K562 (cell line): ENCODE measurements around the gene ACTN3. TPM values are rescaled to one million over a fixed set of nuclear protein-coding genes. Genes with fewer than 3 reads are reported as not detected.

ENCODE experiments used
- BRCA1 ChIP-seq, 2 experiments: fragments of 450-650 bp in 1 of 2; sonication (generic) in 1 of 2; formaldehyde crosslinking in 1 of 2; IDR thresholded peaks; 2 replicates each; pipeline versions ENCODE4 v1.5.0 to v1.6.1; 2017 to 2020; ENCODE audit warnings: mild to moderate bottlenecking in 1 of 2, missing genetic modification reagents in 1 of 2
- HNRNPLL ChIP-seq: fragments of 200-400 bp; formaldehyde crosslinking; IDR thresholded peaks from 2 replicates; pipeline ENCODE4 v1.6.1; 2017; ENCODE audit warnings: low read length, low read depth, mild to moderate bottlenecking; ENCODE audit not compliant: poor library complexity, severe bottlenecking
- LARP7 ChIP-seq: fragments of 450-650 bp; IDR thresholded peaks from 2 replicates; pipeline ENCODE4 v1.6.1; 2016
- MAFK ChIP-seq: IDR thresholded peaks from 2 replicates; pipeline ENCODE4 v1.6.1; 2011; ENCODE audit warnings: low read length, improper control_type of control experiment
- PCBP1 ChIP-seq: fragments of 200-400 bp; formaldehyde crosslinking; IDR thresholded peaks from 2 replicates; pipeline ENCODE4 v1.6.1; 2018; ENCODE audit warnings: mild to moderate bottlenecking, low read depth, low read length; ENCODE audit not compliant: poor library complexity, severe bottlenecking
- POLR2B ChIP-seq: fragments of 450-650 bp; IDR thresholded peaks from 2 replicates; pipeline ENCODE4 v1.6.1; 2018; ENCODE audit warnings: low read depth; ENCODE audit not compliant: partially characterized antibody
- PRMT5 ChIP-seq: sonication (generic); formaldehyde crosslinking; IDR thresholded peaks from 2 replicates; pipeline ENCODE4 v1.5.0; 2020; ENCODE audit warnings: missing genetic modification reagents
- RBM15 ChIP-seq: fragments of 200-400 bp; formaldehyde crosslinking; IDR thresholded peaks from 2 replicates; pipeline ENCODE4 v1.6.1; 2018; ENCODE audit warnings: mild to moderate bottlenecking, low read length, moderate library complexity; ENCODE audit not compliant: insufficient read depth
- XRCC5 ChIP-seq: fragments of 200-400 bp; formaldehyde crosslinking; IDR thresholded peaks from 2 replicates; pipeline ENCODE4 v1.6.1; 2017; ENCODE audit warnings: low read depth, mild to moderate bottlenecking, low read length
- ZFX ChIP-seq: sonication (generic); formaldehyde crosslinking; IDR thresholded peaks from 2 replicates; pipeline ENCODE4 v1.8.0; 2022; ENCODE audit warnings: mild to moderate bottlenecking, missing genetic modification reagents, moderate library complexity
- polyA plus RNA-seq, 8 experiments: library from polyadenylated mRNA; depleted of rRNA in 4 of 8; stranded (reverse) in 5 of 8; unstranded in 3 of 8; fragments of >200 nt; fragmentation: Nextera tagmentation in 2 of 8; fragmentation: Illumina TruSeq in 1 of 8; extraction: Ambion mirVana in 2 of 8; extraction: Trizol in 1 of 8; gene quantifications; 2 replicates each; pipeline versions ENCODE4 v1.2.1 to v1.2.3, GENCODE V29; 2011 to 2014; ENCODE audit warnings: inconsistent platforms in 1 of 8, missing spikeins in 1 of 8
- total RNA-seq, 7 experiments: library from RNA; depleted of rRNA in 6 of 7; stranded (reverse); fragments of >200 nt in 6 of 7; fragmentation: Illumina TruSeq in 2 of 7; extraction: Trizol in 2 of 7; gene quantifications; 2 replicates each; pipeline versions ENCODE4 v1.2.1 to v1.2.3, GENCODE V29; 2011 to 2021; ENCODE audit warnings: low replicate concordance in 1 of 7
- TF ChIP-seq, protein P1 (sequence below): fragments of 450-650 bp; IDR thresholded peaks from 2 replicates; pipeline ENCODE4 v1.6.1; 2016; ENCODE audit warnings: low read depth
- TF ChIP-seq, protein P2 (sequence below): fragments of 150-350 bp; conservative IDR thresholded peaks from 2 replicates; pipeline ENCODE4 v1.6.1; 2014; ENCODE audit warnings: low read length
- TF ChIP-seq, protein P3 (sequence below): IDR thresholded peaks from 2 replicates; pipeline ENCODE4 v1.6.1; 2012; ENCODE audit warnings: low read depth, low read length, improper control_type of control experiment, borderline replicate concordance

The ACTN3 gene
- total and polyA plus RNA-seq, 9 of the 15 experiments (the other 6 are each of a cell fraction or from before 2014, with no cell fraction given): not detected

DNA sequence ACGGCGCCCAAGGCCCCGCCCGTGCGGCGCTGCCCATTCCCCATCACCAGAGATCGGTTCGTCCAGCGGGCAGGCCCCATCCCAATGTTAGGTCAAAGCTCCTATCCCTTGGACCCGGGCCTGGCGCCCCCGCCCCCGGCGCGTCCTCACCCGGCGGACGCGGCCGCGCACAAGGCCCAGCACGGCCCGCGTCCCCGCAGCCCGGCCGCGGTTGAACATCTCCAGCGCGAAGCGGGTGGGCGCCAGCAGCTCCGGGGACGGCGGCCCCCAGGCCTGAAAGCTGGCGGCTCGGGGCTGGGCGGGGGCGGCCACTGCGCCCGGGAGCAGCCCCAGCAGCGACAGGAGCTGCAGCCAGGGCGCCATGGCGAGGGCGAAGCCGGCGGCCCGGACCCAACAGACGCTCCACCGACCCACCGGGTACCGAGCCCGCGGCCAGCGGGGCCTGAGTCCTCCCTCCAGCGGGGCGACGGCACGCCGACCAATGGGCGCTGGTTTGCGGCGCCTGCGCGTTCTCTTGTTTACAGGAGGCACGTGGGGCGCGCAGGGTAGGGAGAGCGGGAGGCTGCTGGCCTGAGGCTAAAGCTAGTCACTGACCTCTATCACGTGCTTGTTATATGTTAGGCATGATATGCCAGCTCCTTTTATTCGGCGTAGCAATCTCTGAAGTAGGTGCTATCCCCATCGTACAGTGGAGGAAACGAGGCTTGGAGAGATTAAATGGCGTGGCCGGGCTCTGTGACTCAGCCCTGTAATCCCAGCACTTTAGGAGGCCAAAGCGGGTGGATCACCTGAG is 21.6 kb downstream of the ACTN3 start, which contains the start of gene CTSF (continued):
- TF ChIP-seq, protein P1, sequence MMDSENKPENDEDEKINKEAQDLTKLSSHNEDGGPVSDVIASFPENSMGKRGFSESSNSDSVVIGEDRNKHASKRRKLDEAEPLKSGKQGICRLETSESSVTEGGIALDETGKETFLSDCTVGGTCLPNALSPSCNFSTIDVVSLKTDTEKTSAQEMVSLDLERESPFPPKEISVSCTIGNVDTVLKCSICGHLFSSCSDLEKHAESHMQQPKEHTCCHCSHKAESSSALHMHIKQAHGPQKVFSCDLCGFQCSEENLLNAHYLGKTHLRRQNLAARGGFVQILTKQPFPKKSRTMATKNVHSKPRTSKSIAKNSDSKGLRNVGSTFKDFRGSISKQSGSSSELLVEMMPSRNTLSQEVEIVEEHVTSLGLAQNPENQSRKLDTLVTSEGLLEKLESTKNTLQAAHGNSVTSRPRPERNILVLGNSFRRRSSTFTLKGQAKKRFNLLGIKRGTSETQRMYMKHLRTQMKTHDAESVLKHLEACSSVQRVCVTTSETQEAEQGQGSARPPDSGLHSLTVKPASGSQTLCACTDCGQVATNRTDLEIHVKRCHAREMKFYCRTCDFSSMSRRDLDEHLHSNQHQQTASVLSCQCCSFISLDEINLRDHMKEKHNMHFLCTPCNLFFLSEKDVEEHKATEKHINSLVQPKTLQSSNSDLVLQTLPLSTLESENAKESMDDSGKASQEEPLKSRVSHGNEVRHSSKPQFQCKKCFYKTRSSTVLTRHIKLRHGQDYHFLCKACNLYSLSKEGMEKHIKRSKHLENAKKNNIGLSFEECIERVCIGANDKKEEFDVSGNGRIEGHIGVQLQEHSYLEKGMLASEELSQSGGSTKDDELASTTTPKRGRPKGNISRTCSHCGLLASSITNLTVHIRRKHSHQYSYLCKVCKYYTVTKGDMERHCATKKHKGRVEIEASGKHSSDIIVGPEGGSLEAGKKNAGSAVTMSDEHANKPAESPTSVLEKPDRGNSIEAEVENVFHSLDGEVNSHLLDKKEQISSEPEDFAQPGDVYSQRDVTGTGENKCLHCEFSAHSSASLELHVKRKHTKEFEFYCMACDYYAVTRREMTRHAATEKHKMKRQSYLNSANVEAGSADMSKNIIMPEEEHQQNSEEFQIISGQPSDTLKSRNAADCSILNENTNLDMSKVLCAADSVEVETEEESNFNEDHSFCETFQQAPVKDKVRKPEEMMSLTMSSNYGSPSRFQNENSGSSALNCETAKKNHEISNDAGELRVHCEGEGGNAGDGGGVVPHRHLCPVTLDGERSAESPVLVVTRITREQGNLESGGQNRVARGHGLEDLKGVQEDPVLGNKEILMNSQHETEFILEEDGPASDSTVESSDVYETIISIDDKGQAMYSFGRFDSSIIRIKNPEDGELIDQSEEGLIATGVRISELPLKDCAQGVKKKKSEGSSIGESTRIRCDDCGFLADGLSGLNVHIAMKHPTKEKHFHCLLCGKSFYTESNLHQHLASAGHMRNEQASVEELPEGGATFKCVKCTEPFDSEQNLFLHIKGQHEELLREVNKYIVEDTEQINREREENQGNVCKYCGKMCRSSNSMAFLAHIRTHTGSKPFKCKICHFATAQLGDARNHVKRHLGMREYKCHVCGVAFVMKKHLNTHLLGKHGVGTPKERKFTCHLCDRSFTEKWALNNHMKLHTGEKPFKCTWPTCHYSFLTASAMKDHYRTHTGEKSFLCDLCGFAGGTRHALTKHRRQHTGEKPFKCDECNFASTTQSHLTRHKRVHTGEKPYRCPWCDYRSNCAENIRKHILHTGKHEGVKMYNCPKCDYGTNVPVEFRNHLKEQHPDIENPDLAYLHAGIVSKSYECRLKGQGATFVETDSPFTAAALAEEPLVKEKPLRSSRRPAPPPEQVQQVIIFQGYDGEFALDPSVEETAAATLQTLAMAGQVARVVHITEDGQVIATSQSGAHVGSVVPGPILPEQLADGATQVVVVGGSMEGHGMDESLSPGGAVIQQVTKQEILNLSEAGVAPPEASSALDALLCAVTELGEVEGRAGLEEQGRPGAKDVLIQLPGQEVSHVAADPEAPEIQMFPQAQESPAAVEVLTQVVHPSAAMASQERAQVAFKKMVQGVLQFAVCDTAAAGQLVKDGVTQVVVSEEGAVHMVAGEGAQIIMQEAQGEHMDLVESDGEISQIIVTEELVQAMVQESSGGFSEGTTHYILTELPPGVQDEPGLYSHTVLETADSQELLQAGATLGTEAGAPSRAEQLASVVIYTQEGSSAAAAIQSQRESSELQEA: no peak
- TF ChIP-seq RBM15 (no peak), PCBP1 (no peak), PRMT5 (CRISPR knock-in tag) (no peak), HNRNPLL (no peak), ZFX (CRISPR knock-in tag) (peak; percentile 82), BRCA1 (IDR thresholded peaks at IDR 0.05) (no peak), BRCA1 (CRISPR knock-in tag; IDR thresholded peaks at IDR 0.05) (0 out of 2 replicates have a peak, but pooled peaks have one; percentile 51), XRCC5 (no peak), LARP7 (no peak), POLR2B (no peak), MAFK (no peak)
- TF ChIP-seq, protein P2, sequence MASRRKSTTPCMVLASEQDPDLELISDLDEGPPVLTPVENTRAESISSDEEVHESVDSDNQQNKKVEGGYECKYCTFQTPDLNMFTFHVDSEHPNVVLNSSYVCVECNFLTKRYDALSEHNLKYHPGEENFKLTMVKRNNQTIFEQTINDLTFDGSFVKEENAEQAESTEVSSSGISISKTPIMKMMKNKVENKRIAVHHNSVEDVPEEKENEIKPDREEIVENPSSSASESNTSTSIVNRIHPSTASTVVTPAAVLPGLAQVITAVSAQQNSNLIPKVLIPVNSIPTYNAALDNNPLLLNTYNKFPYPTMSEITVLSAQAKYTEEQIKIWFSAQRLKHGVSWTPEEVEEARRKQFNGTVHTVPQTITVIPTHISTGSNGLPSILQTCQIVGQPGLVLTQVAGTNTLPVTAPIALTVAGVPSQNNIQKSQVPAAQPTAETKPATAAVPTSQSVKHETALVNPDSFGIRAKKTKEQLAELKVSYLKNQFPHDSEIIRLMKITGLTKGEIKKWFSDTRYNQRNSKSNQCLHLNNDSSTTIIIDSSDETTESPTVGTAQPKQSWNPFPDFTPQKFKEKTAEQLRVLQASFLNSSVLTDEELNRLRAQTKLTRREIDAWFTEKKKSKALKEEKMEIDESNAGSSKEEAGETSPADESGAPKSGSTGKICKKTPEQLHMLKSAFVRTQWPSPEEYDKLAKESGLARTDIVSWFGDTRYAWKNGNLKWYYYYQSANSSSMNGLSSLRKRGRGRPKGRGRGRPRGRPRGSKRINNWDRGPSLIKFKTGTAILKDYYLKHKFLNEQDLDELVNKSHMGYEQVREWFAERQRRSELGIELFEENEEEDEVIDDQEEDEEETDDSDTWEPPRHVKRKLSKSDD: no peak
- TF ChIP-seq, protein P3, sequence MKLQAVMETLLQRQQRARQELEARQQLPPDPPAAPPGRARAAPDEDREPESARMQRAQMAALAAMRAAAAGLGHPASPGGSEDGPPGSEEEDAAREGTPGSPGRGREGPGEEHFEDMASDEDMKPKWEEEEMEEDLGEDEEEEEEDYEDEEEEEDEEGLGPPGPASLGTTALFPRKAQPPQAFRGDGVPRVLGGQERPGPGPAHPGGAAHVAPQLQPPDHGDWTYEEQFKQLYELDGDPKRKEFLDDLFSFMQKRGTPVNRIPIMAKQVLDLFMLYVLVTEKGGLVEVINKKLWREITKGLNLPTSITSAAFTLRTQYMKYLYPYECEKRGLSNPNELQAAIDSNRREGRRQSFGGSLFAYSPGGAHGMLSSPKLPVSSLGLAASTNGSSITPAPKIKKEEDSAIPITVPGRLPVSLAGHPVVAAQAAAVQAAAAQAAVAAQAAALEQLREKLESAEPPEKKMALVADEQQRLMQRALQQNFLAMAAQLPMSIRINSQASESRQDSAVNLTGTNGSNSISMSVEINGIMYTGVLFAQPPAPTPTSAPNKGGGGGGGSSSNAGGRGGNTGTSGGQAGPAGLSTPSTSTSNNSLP: no peak
